A549 (cell line): Measurements from ENCODE around the gene SLC39A11. TPM values are rescaled to one million over a fixed set of nuclear protein-coding genes. Genes with fewer than 3 reads are reported as not detected.

ENCODE experiments used
- ATAC-seq, 2 experiments: fragments of 200-7000 bp in 1 of 2; fragments of >200 bp in 1 of 2; cut with Nextera tagmentation in 1 of 2; cut with Tn5 transposase in 1 of 2; 3 replicates each; pipeline versions ENCODE4 v1.8.0 to v1.9.1; 2018 to 2020; ENCODE audit warnings: mild to moderate bottlenecking in 1 of 2, moderate library complexity in 1 of 2
- CTCF ChIA-PET: fragments of 300-600 bp; sonication (Branson Sonifier 250); formaldehyde crosslinking; extraction: SDS; loops from one replicate; lab custom pipeline; 2021; ENCODE audit warnings: antibody characterized with exemption, inconsistent platforms; lab: Yijun Ruan, JAX
- POLR2A ChIA-PET: fragments of 350-600 bp; formaldehyde crosslinking; extraction: SDS; loops from one replicate; lab custom pipeline; 2021; ENCODE audit warnings: antibody characterized with exemption, inconsistent platforms; lab: Yijun Ruan, JAX
- DNase-seq, 2 experiments: peaks; one replicate each; pipeline versions ENCODE4 v3.0.0 to v3.0.0-alpha.2; 2011 to 2016; ENCODE audit warnings: low read depth in 1 of 2, low spot score in 1 of 2
- FAIRE-seq: peaks from 2 replicates; lab custom pipeline; 2011; peaks lifted over from hg19 to GRCh38; lab: Jason Lieb, UNC
- H3K27ac ChIP-seq, 2 experiments: fragments of >200 bp; sonication (Bioruptor Twin); formaldehyde crosslinking; 3 replicates each; pipeline ENCODE4 v1.5.1; 2016 to 2017
- H3K4me1 ChIP-seq: fragments of >200 bp; sonication (Bioruptor Twin); formaldehyde crosslinking; 3 replicates; pipeline ENCODE4 v1.6.1; 2016
- H3K4me2 ChIP-seq: fragments of >200 bp; sonication (Bioruptor Twin); formaldehyde crosslinking; 3 replicates; pipeline ENCODE4 v1.6.1; 2016
- H3K4me3 ChIP-seq: fragments of >200 bp; sonication (Bioruptor Twin); formaldehyde crosslinking; 3 replicates; pipeline ENCODE4 v1.5.1; 2016
- H3K9me3 ChIP-seq: fragments of >200 bp; sonication (Bioruptor Twin); formaldehyde crosslinking; 3 replicates; pipeline ENCODE4 v1.6.1; 2016
- CBX8 ChIP-seq: fragments of 200-600 bp; sonication (generic); IDR thresholded peaks from 2 replicates; pipeline ENCODE4 v1.6.1; 2016
- EHF ChIP-seq: fragments of 250-450 bp; sonication (Bioruptor Pico); IDR thresholded peaks from 2 replicates; pipeline ENCODE4 v1.5.0; 2020; ENCODE audit warnings: mild to moderate bottlenecking
- EHMT2 ChIP-seq: fragments of 200-600 bp; sonication (generic); IDR thresholded peaks from 2 replicates; pipeline ENCODE4 v1.6.1; 2016; ENCODE audit warnings: antibody characterized with exemption, low read depth, mild to moderate bottlenecking, moderate library complexity
- GATA3 ChIP-seq: IDR thresholded peaks from 2 replicates; pipeline ENCODE4 v1.6.1; 2012; ENCODE audit warnings: borderline replicate concordance
- HDAC2 ChIP-seq: fragments of 200-600 bp; sonication (generic); IDR thresholded peaks from 2 replicates; pipeline ENCODE4 v1.6.1; 2016
- HOXB13 ChIP-seq: fragments of 250-450 bp; sonication (Bioruptor Pico); IDR thresholded peaks from 2 replicates; pipeline ENCODE4 v1.5.0; 2020; ENCODE audit warnings: low read depth, mild to moderate bottlenecking, moderate library complexity
- HOXB5 ChIP-seq: fragments of 250-450 bp; sonication (Bioruptor Pico); IDR thresholded peaks from 2 replicates; pipeline ENCODE4 v1.5.0; 2020; ENCODE audit warnings: mild to moderate bottlenecking, moderate library complexity
- KDM1A ChIP-seq: fragments of 200-600 bp; sonication (generic); IDR thresholded peaks from 2 replicates; pipeline ENCODE4 v1.6.1; 2016; ENCODE audit warnings: low read depth, mild to moderate bottlenecking
- KDM5A ChIP-seq: fragments of 200-600 bp; sonication (generic); IDR thresholded peaks from 2 replicates; pipeline ENCODE4 v1.6.1; 2016; ENCODE audit warnings: antibody characterized with exemption, mild to moderate bottlenecking
- MAFK ChIP-seq: fragments of 450-650 bp; IDR thresholded peaks from 2 replicates; pipeline ENCODE4 v1.6.1; 2014; ENCODE audit not compliant: partially characterized antibody
- PHF8 ChIP-seq: fragments of 200-600 bp; sonication (generic); IDR thresholded peaks from 2 replicates; pipeline ENCODE4 v1.6.1; 2016; ENCODE audit warnings: low read depth, mild to moderate bottlenecking, antibody characterized with exemption, moderate library complexity, borderline replicate concordance
- RARB ChIP-seq: fragments of 250-450 bp; sonication (Bioruptor Pico); IDR thresholded peaks from 2 replicates; pipeline ENCODE4 v1.8.0; 2021; ENCODE audit warnings: mild to moderate bottlenecking, moderate library complexity
- RCOR1 ChIP-seq: fragments of 150-350 bp; IDR thresholded peaks from 2 replicates; pipeline ENCODE4 v1.6.1; 2014; ENCODE audit warnings: antibody characterized with exemption, low read length, low read depth
- RFX5 ChIP-seq: fragments of 450-650 bp; IDR thresholded peaks from 2 replicates; pipeline ENCODE4 v1.7.1; 2014; ENCODE audit warnings: antibody characterized with exemption, mild to moderate bottlenecking, moderate library complexity
- SMC3 ChIP-seq: fragments of >200 bp; sonication (Bioruptor Twin); formaldehyde crosslinking; IDR thresholded peaks from 3 replicates; pipeline ENCODE4 v1.6.1; 2018; ENCODE audit warnings: inconsistent platforms
- SREBF2 ChIP-seq: fragments of 450-650 bp; IDR thresholded peaks from 2 replicates; pipeline ENCODE4 v1.6.1; 2014; ENCODE audit warnings: mild to moderate bottlenecking, moderate library complexity
- WGBS: methylation state at CpG from one replicate; pipeline ENCODE4 v1.1.6; 2017; ENCODE audit errors: missing lambda C conversion rate; 5-methylcytosine and 5-hydroxymethylcytosine counted together
- polyA plus RNA-seq, 4 experiments: library from polyadenylated mRNA; depleted of rRNA in 3 of 4; stranded (reverse); fragments of >200 nt; fragmentation: RNase III in 1 of 4; extraction: RNeasy Plus Mini Kit Qiagen cat#74134 plus additional on column Dnase treatment in 1 of 4; gene quantifications; 2 replicates in 3 of 4; 3 replicates in 1 of 4; pipeline ENCODE4 v1.2.3, GENCODE V29; 2011 to 2017
- TF ChIP-seq, protein P1 (sequence below): fragments of 450-650 bp; IDR thresholded peaks from 2 replicates; pipeline ENCODE4 v1.6.1; 2014; ENCODE audit warnings: antibody characterized with exemption
- TF ChIP-seq, protein P2 (sequence below): IDR thresholded peaks from 2 replicates; pipeline ENCODE4 v1.6.1; 2012
- TF ChIP-seq, protein P3 (sequence below): fragments of 250-450 bp; sonication (Bioruptor Pico); IDR thresholded peaks from 2 replicates; pipeline ENCODE4 v1.5.0; 2020; ENCODE audit warnings: low read depth, mild to moderate bottlenecking, moderate library complexity
- TF ChIP-seq, protein P4 (sequence below): fragments of 200-600 bp; sonication (generic); IDR thresholded peaks from 2 replicates; pipeline ENCODE4 v1.6.1; 2016; ENCODE audit warnings: antibody characterized with exemption, mild to moderate bottlenecking, moderate library complexity
- TF ChIP-seq, protein P5 (sequence below): IDR thresholded peaks from 2 replicates; pipeline ENCODE4 v1.6.1; 2012
- TF ChIP-seq, protein P6 (sequence below): IDR thresholded peaks from 2 replicates; pipeline ENCODE4 v1.6.1; 2012; ENCODE audit warnings: low read depth, borderline replicate concordance
- TF ChIP-seq, protein P7 (sequence below): fragments of 150-350 bp; IDR thresholded peaks from 2 replicates; pipeline ENCODE4 v1.6.1; 2014; ENCODE audit warnings: low read depth, mild to moderate bottlenecking, low read length

SLC39A11 gene
- polyA plus RNA-seq, 2 of the 4 experiments (the other 2 are of a cell fraction), result 18.4 to 25.2 TPM

DNA sequence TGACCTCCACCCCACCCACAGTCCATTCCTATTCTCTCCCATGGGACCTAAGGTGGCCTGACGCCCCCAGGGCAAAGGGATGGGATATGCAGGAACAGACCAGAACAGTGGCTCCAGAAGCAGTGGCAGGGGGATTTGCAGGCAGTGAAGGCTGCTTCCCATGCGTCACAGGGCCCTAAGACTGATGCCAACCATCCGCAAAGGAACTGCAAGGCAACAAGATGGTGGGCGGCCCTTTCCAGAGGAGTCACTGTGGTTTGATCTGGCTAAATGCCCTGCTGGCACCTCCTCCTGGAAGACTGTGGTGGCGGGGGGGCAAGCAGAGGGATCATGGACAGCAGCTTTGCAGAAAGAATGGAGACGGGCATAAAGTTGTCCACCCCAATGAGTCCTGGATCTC is 4.4 kb upstream of the SLC39A11 start:
- Histone ChIP-seq H3K27ac (no peak overlapping the region), H3K4me3 (no peak overlapping the region), H3K9me3 (no peaks in the 10 kb centered on the region), H3K4me2 (no peak overlapping the region), H3K4me1 (peaks cover 5% of the 10 kb centered on the region; the same call in 2 of the 3 replicates)
- ATAC-seq (no peak), DNase-seq (no peak), FAIRE-seq (no peak)
- 62% methylated on average over 6 of the region's 6 CpGs for WGBS
- ChIA-PET CTCF (interaction anchor here (1.2 kb wide), 1 partner anchor 46 kb away, joined by 3 read pairs; no protein-coding TSS in a partner anchor), POLR2A (no interaction called here)
- no peak for TF ChIP-seq MAFK
- TF ChIP-seq RARB (CRISPR knock-in tag), result no peak
- no peak for TF ChIP-seq SREBF2
- no peak for TF ChIP-seq CBX8
- TF ChIP-seq, protein P1, sequence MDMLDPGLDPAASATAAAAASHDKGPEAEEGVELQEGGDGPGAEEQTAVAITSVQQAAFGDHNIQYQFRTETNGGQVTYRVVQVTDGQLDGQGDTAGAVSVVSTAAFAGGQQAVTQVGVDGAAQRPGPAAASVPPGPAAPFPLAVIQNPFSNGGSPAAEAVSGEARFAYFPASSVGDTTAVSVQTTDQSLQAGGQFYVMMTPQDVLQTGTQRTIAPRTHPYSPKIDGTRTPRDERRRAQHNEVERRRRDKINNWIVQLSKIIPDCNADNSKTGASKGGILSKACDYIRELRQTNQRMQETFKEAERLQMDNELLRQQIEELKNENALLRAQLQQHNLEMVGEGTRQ, result no peak
- TF ChIP-seq HOXB5 (CRISPR knock-in tag), result no peak
- TF ChIP-seq RFX5, result no peak
- TF ChIP-seq HOXB13 (CRISPR knock-in tag), result no peak
- TF ChIP-seq, protein P2, sequence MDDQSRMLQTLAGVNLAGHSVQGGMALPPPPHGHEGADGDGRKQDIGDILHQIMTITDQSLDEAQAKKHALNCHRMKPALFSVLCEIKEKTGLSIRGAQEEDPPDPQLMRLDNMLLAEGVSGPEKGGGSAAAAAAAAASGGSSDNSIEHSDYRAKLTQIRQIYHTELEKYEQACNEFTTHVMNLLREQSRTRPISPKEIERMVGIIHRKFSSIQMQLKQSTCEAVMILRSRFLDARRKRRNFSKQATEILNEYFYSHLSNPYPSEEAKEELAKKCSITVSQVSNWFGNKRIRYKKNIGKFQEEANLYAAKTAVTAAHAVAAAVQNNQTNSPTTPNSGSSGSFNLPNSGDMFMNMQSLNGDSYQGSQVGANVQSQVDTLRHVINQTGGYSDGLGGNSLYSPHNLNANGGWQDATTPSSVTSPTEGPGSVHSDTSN, result no peak
- TF ChIP-seq, protein P3, sequence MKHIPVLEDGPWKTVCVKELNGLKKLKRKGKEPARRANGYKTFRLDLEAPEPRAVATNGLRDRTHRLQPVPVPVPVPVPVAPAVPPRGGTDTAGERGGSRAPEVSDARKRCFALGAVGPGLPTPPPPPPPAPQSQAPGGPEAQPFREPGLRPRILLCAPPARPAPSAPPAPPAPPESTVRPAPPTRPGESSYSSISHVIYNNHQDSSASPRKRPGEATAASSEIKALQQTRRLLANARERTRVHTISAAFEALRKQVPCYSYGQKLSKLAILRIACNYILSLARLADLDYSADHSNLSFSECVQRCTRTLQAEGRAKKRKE (CRISPR knock-in tag), result no peak
- TF ChIP-seq KDM1A, result no peak

DNA sequence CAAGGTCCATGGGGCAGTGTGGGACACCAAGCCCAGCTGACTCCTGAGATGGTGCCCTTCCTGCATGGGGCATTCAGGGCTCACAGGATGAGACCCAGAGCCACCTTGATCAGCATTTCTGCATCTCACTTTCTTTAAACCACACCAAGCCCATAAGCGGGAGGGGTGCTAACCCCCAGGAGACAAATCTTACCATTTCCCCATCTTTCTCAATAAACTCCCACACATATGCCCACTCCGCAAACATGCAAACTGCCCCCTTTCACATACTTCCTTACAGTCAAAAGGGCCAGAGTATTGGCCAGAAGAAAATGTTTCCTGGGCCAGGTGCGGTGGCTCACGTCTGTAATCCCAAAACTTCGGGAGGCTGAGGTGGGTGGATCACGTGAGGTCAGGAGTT is 3.7 kb upstream of the SLC39A11 start:
- no peak for ATAC-seq
- Histone ChIP-seq H3K4me1 (peaks cover 10% of the 10 kb centered on the region; the same call in 2 of the 3 replicates), H3K9me3 (no peaks in the 10 kb centered on the region), H3K4me2 (no peak overlapping the region), H3K4me3 (no peak overlapping the region), H3K27ac (no peak overlapping the region)
- WGBS, result 61% methylated on average over 6 of the region's 6 CpGs
- ChIA-PET CTCF (interaction anchor here (1.2 kb wide), 1 partner anchor 47 kb away, joined by 3 read pairs; no protein-coding TSS in a partner anchor), POLR2A (no interaction called here)
- DNase-seq, result no peak
- no peak for FAIRE-seq
- TF ChIP-seq KDM5A (no peak), EHF (CRISPR knock-in tag) (no peak), PHF8 (no peak), MAFK (no peak), GATA3 (no peak), RCOR1 (no peak), CBX8 (no peak), RARB (CRISPR knock-in tag) (no peak), EHMT2 (no peak), SMC3 (no peak), HDAC2 (no peak)
- TF ChIP-seq, protein P4, sequence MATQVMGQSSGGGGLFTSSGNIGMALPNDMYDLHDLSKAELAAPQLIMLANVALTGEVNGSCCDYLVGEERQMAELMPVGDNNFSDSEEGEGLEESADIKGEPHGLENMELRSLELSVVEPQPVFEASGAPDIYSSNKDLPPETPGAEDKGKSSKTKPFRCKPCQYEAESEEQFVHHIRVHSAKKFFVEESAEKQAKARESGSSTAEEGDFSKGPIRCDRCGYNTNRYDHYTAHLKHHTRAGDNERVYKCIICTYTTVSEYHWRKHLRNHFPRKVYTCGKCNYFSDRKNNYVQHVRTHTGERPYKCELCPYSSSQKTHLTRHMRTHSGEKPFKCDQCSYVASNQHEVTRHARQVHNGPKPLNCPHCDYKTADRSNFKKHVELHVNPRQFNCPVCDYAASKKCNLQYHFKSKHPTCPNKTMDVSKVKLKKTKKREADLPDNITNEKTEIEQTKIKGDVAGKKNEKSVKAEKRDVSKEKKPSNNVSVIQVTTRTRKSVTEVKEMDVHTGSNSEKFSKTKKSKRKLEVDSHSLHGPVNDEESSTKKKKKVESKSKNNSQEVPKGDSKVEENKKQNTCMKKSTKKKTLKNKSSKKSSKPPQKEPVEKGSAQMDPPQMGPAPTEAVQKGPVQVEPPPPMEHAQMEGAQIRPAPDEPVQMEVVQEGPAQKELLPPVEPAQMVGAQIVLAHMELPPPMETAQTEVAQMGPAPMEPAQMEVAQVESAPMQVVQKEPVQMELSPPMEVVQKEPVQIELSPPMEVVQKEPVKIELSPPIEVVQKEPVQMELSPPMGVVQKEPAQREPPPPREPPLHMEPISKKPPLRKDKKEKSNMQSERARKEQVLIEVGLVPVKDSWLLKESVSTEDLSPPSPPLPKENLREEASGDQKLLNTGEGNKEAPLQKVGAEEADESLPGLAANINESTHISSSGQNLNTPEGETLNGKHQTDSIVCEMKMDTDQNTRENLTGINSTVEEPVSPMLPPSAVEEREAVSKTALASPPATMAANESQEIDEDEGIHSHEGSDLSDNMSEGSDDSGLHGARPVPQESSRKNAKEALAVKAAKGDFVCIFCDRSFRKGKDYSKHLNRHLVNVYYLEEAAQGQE, result no peak
- TF ChIP-seq, protein P5, sequence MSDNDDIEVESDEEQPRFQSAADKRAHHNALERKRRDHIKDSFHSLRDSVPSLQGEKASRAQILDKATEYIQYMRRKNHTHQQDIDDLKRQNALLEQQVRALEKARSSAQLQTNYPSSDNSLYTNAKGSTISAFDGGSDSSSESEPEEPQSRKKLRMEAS, result no peak
- TF ChIP-seq, protein P6, sequence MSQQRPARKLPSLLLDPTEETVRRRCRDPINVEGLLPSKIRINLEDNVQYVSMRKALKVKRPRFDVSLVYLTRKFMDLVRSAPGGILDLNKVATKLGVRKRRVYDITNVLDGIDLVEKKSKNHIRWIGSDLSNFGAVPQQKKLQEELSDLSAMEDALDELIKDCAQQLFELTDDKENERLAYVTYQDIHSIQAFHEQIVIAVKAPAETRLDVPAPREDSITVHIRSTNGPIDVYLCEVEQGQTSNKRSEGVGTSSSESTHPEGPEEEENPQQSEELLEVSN, result no peak
- TF ChIP-seq, protein P7, sequence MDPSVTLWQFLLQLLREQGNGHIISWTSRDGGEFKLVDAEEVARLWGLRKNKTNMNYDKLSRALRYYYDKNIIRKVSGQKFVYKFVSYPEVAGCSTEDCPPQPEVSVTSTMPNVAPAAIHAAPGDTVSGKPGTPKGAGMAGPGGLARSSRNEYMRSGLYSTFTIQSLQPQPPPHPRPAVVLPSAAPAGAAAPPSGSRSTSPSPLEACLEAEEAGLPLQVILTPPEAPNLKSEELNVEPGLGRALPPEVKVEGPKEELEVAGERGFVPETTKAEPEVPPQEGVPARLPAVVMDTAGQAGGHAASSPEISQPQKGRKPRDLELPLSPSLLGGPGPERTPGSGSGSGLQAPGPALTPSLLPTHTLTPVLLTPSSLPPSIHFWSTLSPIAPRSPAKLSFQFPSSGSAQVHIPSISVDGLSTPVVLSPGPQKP, result no peak
